ENCODE data around the gene KRT14. TPM values are rescaled to one million over a fixed set of nuclear protein-coding genes. Genes with fewer than 3 reads are reported as not detected.

Gene KRT14
- polyA plus RNA-seq, 1 experiment = not detected

GRCh38 chr17:41599680-41600079, 13.0 kb upstream of the KRT14 start:
- TF ChIP-seq CTCF (IDR thresholded peaks at IDR 0.05; ENCODE audit: low read depth, low read length) = no peak
- DNase-seq (ENCODE audit: low read depth, low spot score) = no peak
- CTCF ChIA-PET = no interaction called here
- POLR2A ChIA-PET = no interaction called here
- Histone ChIP-seq H3K27me3 (ENCODE audit: control insufficient read depth, insufficient read depth, low read length) (peaks cover 22% of the 10 kb centered on the region), H3K4me3 (ENCODE audit: low read depth, low read length) (no peak overlapping the region), H3K9me3 (ENCODE audit: control insufficient read depth, insufficient read depth, low read length) (no peaks in the 10 kb centered on the region), H3K27ac (ENCODE audit: low read depth, low read length) (no peak overlapping the region)

- no peak for TF ChIP-seq CTCF (IDR thresholded peaks at IDR 0.05; ENCODE audit: low read depth, low read length)
- DNase-seq (ENCODE audit: low read depth, low spot score) = no peak
- ChIA-PET POLR2A (no interaction called here), CTCF (no interaction called here)
- no peak overlapping the region for H3K4me3 ChIP-seq (ENCODE audit: low read depth, low read length)
- H3K27me3 ChIP-seq (ENCODE audit: control insufficient read depth, insufficient read depth, low read length) = peaks cover 37% of the 10 kb centered on the region
- H3K9me3 ChIP-seq (ENCODE audit: control insufficient read depth, insufficient read depth, low read length) = no peaks in the 10 kb centered on the region
- no peak overlapping the region for H3K27ac ChIP-seq (ENCODE audit: low read depth, low read length)
Measured at GRCh38 chr17:41595585-41595984, 8.9 kb upstream of the KRT14 start.

GRCh38 chr17:41594363-41594915, 7.7 kb upstream of the KRT14 start:
- no peaks in the 10 kb centered on the region for H3K9me3 ChIP-seq (ENCODE audit: control insufficient read depth, insufficient read depth, low read length)
- H3K27ac ChIP-seq (ENCODE audit: low read depth, low read length) = no peak overlapping the region
- DNase-seq (ENCODE audit: low read depth, low spot score) = no peak
- H3K27me3 ChIP-seq (ENCODE audit: control insufficient read depth, insufficient read depth, low read length) = peaks cover 38% of the 10 kb centered on the region
- CTCF ChIA-PET = interaction anchor here (0.8 kb wide), 1 partner anchor 11 kb away, joined by 3 read pairs; no protein-coding TSS in a partner anchor
- no peak for TF ChIP-seq CTCF (IDR thresholded peaks at IDR 0.05; ENCODE audit: low read depth, low read length)
- H3K4me3 ChIP-seq (ENCODE audit: low read depth, low read length) = no peak overlapping the region
- POLR2A ChIA-PET = no interaction called here

- ChIA-PET CTCF (interaction anchor here (0.7 to 2.2 kb wide), 3 partner anchors 10 to 44 kb away, joined by 3 to 7 read pairs (median 4); no protein-coding TSS in a partner anchor), POLR2A (no interaction called here)
- H3K27me3 ChIP-seq (ENCODE audit: control insufficient read depth, insufficient read depth, low read length) = peaks cover 42% of the 10 kb centered on the region
- no peak overlapping the region for H3K27ac ChIP-seq (ENCODE audit: low read depth, low read length)
- H3K4me3 ChIP-seq (ENCODE audit: low read depth, low read length) = no peak overlapping the region
- no peak for DNase-seq (ENCODE audit: low read depth, low spot score)
- TF ChIP-seq CTCF (IDR thresholded peaks at IDR 0.05; ENCODE audit: low read depth, low read length) = no peak
- no peaks in the 10 kb centered on the region for H3K9me3 ChIP-seq (ENCODE audit: control insufficient read depth, insufficient read depth, low read length)
Measured at GRCh38 chr17:41593306-41593981, 6.7 kb upstream of the KRT14 start.

GRCh38 chr17:41592601-41593305, 6.1 kb upstream of the KRT14 start:
- Histone ChIP-seq H3K27ac (ENCODE audit: low read depth, low read length) (no peak overlapping the region), H3K27me3 (ENCODE audit: control insufficient read depth, insufficient read depth, low read length) (peaks cover 42% of the 10 kb centered on the region), H3K4me3 (ENCODE audit: low read depth, low read length) (no peak overlapping the region), H3K9me3 (ENCODE audit: control insufficient read depth, insufficient read depth, low read length) (no peaks in the 10 kb centered on the region)
- ChIA-PET CTCF (interaction anchor here (1.0 to 2.2 kb wide), 3 partner anchors 44 to 74 kb away, joined by 3 to 7 read pairs (median 6); no protein-coding TSS in a partner anchor), POLR2A (no interaction called here)
- TF ChIP-seq CTCF (IDR thresholded peaks at IDR 0.05; ENCODE audit: low read depth, low read length) = no peak
- DNase-seq (ENCODE audit: low read depth, low spot score) = no peak

Data from AG04450 (cell line).